Pons (tissue), 1 donor: ENCODE measurements around the gene PLPPR3.

Experiments used
- DNase-seq: peaks from one replicate; pipeline ENCODE4 v3.0.0-alpha.2; 2016; ENCODE audit warnings: low spot score

Gene PLPPR3

DNA sequence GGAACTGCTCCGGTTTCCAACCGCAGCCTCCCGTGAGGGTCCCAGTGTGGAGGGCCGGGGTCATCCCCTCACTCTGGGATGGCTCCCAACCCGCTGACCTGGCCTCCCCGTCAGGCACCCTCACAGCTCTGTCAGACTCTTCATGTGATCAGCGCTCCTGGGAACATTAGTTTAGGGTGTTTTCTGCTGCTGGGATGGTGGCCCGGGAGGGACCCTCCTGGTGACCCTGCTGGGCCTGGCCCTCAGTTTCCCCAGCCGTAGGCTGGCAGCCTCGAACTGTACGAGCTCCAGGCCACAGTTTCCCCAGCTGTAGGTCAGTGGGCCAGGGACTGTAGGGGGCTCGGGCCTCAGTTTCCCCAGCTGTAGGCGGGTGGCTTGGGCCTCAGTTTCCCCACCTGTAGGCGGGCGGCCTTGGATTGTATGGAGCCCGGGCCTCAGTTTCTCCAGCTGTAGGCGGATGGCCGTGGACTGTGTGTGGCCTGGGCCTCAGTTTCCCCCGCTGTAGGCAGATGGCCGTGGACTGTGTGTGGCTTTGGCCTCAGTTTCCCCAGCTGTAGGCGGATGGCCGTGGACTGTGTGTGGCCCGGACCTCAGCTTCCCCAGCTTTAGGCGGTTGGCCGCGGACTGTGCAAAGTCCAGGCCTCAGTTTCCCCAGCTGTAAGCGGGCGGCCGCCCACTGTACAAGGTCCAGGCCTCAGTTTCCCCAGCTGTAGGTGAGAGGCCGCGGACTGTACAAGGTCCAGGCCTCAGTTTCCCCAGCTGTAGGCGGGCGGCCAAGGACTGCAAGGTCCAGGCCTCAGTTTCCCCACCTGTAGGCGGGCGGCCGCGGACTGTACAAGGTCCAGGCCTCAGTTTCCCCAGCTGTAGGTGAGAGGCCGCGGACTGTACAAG is 25.8 kb downstream of the PLPPR3 start:
- no peak for DNase-seq

DNA sequence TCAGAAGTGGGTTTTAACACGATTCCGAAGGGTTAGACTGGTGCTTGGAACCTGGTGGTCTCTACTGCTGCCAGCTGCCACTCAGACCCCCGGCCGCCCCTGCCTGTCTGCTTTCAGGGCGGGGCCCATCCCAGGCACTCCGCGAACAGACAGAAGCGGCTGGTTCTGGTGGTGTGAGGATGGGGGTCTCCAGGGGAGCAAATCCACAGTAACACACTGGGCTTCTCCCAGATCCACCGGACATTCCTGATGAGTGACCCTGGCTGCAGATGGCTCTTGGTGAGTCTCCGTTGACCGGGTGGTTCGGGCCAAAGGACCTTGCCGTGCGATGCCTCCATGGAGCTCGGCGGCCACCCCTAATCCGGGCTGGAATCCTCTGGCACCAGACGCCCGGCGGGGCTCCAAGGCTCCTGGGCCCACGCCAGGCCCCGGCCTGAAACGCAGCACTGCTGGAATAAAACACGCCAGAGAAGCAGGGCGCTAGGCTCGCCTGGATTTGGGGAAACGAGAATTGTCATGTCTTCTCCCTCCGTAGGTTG is 26.6 kb downstream of the PLPPR3 start:
- no peak for DNase-seq

DNA sequence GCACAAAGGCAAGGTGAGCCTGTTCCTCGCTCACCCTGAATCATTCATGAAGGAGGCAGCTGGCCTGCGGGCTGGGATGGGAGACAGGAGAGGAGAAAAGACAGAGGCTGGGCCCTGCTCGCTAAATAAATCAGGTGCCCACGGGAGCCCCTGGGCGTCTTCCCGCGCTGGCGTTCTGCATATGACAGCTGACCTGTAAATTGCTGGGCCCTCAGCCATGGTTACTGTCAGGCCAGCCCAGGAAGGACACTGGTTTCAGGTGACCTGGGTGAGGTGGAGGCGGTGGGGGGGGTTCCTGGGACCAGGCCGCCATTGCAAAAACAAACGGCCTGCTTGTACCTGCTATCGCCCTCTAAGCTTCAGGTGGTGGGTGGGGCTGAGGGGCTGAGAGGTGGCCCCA is 27.9 kb downstream of the PLPPR3 start:
- DNase-seq: no peak

DNA sequence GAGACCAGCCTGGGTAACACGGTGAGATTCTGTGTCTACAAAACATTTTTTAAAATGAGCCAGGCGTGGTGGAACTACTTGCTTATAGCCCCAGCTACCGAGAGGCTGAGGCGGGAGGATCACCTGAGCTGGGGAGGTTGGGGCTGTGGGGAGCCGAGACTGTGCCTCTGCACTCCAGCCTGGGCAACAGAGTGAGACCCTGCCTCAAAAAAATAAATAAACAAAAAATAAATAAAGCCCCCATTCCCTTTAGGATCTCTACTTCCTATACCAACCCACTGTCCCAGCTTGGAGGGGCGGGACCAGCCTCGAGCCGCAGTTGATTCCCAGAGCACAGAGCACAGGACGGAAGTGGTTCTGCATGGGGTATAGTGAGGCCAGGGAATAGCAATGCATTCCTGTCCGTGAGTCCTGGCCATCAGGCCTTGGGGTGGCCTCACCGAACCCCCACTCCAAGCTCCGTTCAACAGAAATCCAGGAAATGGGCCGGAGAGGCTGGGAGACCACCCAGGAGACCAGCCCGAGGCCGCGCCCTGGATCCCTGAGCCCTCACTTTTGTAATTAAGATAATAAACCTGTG is 29.4 kb downstream of the PLPPR3 start:
- DNase-seq: no peak

DNA sequence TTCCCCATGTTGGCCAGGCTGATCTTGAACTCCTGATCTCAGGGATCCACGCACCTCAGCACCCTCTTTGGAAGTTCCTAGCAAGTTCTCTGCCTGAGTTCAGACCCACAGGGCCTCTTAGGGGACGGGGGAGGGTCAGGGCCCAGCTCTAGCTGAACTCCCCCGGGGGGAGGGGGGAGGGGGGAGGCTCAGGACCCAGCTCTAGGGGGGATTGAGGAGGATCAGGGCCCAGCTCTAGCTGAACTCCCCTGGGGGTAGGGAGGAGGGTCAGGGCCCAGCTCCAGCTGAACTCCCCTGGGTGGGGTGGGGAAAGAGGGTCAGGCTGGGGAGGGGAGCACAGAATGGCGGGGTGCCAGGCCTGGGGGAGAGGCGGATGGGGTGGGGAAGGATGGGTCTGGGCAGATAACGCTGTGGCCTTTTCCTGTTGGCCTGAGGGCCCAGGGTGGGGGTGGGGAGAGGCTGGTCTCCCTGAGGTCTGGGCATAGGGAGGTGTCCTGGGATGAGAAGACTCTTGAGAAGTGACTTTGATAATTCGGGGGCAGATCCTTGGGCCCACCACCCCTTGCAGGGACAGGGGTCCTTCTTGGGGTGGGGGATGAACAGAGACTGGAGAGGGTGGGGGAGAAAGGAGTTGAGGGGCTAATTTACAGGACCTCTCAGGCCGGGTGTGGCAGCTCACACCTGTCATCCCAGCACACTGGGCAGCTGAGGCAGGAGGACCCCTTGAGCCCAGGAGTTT is 30.0 kb downstream of the PLPPR3 start:
- no peak for DNase-seq

DNA sequence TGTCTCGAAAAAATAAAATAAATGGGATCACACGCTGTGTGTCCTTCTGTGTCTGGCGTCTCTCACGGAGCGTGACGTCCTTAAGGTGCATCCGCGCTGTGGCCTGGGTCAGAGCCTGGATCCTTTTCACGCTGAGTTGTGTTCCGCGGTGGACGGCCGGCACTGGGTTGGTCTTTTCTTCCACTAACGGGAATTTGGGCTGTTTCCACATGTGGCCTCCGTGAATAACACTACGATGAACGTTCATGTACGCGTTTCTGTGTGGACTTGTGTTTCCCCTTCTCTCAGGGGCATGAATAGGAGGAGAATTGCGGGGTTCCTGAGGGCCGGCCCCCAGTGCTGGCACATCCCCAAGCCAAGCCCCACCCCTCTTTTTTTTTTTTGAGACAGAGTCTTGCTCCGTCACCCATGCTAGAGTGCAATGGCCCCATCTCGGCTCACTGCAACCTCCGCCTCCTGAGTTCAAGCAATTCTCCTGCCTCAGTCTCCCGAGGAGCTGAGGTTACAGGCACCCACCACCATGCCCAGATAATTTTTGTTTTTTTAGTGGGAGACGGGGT is 30.7 kb downstream of the PLPPR3 start:
- no peak for DNase-seq

DNA sequence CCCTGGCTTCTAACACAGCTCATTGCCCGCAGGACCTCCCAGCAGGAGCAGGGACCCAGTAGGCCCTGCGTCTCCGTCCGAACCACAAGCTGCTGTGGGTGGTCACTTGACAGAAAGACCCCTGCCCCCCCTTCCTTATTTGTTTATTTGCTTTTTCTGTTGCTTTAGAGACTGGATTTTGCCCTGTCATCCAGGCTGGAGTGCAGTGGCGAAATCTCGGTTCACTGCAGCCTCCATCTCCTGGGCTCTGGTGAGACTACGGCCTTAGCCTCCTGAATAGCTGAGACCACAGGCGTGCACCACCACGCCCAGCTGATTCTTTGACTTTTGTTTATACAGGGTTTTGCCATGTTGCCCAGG is 32.1 kb downstream of the PLPPR3 start:
- no peak for DNase-seq

DNA sequence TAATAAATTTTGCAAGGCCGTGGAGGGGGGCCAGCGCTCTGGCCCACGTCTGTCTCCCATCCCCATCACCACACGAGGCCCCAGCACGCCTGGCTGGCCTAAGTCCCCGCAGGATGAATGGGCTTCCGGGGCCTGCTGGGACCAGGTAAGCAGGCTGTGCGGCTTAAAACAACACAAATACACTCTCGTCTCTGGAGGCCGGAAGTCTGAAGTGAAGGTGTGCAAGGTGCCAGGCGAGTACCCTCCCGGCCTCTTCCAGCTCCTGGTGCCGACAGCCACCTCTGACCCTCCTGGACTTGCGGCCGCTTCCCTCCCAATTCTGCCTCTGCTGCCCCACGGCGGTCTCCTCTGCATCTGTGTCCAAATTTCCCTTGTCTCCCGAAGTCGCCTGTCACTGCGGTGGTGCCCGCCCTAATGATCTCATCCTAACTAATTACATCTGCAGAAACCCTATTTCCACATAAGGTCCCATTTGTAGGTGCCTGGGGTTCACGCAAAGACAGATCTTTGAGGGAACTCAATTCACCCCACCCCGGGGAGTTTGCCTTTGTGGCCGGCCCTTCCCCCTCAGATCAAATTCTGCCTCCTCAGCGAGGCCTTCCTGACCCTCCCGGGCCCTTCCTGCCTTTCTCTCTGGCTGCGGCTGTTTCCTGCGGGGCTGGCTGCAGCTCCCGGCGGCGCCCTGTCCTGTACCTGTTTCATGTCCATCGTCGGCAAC is 32.6 kb downstream of the PLPPR3 start:
- no peak for DNase-seq

DNA sequence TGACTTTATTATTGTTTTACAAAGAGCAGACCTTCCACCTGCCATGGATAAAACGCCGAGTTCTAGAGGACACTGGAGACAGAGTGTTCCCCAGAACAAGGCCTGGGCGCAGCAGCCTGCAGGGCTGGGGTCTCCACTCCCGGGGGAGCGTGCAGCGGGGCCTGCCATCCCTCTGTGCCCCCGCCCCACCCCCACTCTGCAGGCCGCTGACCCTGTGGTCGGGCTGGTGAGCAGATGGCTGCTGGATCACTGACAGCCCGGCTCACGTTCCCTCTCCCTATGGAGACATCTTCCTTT is 33.1 kb downstream of the PLPPR3 start:
- DNase-seq: no peak

DNA sequence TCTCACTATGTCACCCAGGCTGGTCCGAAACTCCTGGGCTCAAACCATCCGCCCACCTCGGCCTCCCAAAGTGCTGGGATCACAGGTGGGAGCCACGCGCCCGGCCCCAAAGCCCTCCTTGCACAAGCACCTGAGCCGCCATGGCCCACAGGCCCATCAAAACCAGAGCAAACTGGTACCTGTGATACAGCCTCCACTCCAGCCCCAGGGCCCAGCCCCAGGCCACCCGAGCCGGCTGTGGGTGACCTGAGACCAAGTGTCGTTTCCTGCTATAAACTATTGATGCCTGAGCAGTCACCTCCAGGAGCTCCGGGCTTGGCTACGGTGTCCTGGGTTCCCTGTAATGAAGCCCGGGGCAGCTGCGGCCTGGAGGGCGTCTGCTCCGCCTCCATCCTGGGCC is 34.2 kb downstream of the PLPPR3 start:
- no peak for DNase-seq

DNA sequence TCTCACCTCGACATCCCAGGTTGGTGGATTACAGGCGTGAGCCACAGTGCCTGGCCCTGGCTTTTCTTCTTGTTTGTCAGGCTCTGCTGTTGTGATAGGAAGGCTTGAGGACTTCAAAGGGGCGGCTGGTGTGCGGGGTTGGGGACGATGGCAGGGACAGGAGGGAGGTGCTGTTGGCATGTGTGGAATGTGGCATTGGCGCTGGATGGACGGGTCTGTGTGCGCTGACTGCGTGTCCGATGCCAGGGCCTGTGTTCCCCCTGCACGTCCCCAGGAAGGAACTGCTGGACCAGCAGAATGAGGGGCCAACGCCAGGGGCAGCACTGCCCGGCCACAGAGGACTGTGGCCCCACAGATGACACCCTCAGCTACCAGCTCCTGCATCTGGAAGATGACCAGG is 37.2 kb downstream of the PLPPR3 start:
- no peak for DNase-seq

DNA sequence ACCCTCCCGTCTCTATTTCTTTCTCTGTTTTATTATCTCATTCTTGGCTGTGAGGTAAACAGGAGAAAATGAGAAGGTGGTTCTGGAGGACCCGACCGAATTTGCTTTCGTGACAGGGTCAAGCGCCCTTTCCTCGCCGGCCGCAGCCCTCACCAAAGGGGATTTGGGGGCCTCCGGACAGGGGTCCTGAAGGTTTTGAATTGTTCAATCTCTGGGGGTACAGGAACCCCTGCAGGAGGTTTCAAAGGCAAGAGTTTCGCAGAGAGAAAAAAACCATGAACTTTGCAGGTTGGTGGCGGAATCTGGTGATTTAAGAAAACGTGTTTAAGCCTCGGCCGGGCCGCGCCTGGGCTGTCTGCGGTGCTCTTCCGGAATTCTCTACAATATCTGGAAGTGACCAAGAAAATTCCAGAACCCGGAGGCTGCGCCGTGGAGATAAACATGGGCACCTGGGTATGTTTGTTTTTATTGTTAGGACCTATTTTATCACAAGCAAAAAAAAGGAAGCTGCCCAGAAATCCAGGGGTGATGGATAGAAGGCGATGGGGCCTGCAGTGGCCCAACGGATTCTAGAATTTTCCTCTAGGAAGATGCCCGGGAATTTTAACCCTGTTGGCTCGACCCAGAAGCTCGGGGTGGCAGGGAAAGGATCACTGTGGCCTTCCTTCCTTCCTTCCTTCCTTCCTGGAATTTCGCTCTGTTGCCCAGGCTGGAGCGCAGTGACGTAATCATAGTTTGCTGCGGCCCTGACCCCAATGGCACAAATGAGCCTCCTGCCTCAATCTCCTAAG is 38.7 kb downstream of the PLPPR3 start:
- DNase-seq: no peak

DNA sequence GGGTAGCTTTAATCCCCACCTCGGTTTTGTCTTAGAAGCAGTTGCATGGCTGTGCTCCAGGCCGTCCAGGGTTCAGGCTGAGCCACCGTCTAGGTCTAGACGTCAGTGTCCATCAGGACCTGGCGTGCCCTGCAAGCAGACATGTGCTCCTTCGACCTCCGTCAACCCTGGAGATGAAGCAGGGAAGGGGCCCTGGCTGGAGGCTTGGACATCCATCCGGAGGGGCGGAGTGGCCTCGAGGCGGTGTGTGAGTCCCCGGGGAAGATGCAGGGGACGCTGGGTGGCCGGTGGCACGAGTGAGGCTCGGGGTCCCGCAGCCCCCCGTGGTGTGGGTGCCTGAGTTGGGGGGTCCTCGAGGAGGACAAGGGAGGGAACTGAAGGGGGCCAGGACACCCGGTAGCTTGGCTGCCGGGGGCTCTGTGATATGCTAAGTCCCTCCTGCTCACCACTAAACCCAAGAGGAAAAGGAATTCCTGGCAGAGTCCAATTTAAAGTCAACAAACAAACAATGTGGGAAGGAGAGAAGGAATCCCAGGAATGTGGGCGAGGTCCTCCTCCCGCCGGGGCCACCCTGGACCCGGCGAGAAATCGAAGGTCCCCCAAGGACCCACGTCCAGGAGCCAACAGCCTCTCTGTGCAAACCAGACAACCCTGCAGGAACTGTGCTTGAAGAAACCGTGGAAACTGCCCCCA is 39.4 kb downstream of the PLPPR3 start:
- no peak for DNase-seq

DNA sequence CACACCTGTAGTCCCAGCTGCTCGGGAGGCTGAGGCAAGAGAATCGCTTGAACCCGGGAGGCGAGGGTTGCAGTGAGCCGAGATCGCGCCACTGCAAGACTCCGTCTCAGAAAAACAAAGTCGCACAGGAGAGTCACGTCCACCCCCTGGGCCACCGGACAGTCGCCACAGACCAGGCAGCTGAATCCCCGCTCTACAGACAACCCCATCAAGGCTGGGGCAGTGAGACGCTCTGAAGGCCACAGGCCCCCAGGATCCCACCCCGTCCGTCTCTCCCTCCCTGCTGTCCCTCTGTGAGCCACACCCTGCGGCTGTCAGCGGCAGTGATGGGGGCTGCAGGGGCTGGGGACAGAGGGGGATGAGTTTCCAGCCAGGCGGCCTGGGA is 40.0 kb downstream of the PLPPR3 start:
- DNase-seq: no peak

DNA sequence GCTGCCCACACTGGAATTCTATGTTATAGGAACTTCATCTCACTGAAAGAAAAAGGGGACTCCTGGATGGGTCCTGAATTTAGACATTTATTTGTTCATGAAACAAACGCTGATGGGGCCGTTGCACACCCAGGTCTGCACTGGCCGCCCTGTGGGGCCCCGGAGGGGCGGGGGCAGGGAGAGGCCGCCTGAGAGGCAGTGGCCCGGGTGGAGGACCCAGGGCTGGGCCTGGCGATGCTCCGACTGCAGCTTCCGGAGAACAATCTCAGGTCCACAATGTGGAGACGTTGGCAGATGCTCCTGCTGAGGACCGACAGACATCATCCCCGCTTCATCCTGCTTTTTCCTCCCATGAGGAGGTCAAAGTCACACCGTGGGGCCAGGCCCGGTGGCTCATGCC is 40.8 kb downstream of the PLPPR3 start:
- DNase-seq: no peak

DNA sequence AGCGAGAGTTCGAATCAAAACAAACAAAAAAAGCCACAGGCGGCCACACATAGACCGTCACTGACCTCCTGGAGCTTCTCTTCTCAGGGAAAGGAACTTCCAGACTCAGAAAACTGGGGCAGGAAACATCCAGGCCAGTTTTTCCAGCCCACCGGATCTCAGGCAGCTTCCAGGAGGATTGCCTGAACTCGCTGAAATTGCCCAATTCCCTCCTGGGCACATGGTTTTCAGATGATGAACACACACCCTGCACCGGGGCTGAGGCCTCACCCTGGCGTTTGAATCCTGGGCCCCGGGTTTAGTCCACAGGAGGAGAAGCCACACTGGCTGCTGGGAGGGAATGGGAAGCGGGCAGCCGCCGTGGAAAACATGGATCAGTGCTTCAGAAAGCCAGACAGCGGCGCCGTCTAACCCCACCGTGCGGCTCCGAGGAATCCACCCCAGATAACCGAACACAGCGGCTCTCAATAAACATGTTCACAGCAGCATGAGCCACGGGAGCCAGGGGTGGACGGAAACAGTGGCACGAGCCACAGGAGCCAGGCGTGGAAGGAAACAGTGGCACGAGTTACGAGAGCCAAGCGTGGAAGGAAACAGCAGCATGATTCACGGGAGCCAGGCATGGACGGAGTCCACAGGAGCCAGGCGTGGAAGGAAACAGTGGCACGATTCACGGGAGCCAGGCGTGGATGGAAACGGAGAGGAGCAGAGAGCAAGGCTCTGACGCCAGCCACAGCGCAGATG is 42.7 kb downstream of the PLPPR3 start:
- DNase-seq: no peak

DNA sequence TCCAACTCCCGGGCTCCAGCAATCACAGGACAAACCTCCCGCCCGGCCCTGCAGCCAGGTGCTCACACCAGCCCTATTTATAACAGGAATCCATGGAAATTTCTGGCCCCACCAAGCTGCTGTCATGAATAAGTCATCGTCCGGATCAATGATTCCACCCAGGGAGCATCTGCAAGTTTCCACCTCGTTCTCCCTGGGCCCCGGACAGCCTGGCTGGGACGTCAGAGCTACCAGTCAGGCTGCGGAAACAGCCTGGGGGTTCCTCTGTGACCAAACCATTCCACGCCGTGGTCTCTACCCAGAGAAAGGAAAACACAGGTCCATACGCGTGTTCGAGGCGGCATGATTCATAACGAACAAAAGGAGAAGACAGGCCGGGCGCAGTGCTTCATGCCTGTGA is 45.2 kb downstream of the PLPPR3 start:
- DNase-seq: no peak

DNA sequence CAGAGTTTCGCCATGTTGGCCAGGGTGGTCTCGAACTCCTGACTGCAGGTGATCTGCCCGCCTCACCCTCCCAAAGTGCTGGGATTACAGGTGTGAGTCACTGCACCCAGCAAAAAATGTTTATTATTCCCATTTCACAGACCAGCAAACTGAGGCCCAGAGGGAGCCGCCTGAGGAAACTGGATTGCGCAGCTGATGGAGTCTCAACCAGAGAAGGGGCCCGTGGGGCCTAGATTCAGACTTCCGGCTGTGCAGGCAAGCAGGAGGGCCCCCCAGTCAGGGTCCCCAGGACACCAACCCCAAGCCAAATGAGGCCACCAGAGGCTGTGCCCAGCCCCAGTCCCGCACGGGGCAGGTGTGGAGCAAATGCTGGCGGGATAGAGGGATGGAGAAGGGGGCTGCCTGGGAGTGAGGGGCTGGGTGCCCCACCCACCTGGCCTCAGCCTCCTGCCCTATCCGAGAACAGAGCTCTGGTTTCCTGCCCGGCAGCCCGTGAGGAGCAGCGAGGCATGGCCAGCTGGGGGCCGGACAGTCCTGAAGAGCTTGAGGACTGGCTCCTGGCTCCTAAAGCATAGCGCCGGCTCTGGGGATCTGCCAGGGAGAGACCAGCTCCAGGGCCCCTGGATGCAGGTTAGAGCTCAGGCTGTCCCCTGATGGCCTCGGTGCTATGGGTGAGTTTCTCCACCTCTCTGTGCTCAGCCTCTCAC is 48.9 kb downstream of the PLPPR3 start:
- DNase-seq: no peak

DNA sequence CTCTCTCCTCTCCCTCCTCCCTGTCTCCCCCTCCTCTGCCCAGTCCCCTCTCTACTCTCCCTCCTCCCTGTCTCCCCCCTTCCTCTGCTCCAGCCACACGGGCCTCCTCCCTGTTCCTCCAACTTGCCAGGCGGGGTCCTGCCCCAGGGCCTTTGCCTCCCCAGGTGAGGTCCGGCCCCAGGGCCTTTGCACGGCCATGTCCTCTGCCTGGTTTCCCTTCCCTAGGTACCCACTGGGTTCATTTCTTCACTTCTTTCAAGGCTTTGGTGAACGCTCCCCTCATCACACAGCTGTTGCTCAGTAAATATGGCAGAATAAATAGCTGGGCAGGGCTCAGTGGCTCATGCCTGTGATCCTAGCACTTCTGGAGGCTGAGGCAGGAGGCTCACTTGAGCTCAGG is 49.7 kb downstream of the PLPPR3 start:
- no peak for DNase-seq
